Neural crest cell (in vitro differentiated cells): ENCODE results near the gene DDX31. TPM values are rescaled to one million over a fixed set of nuclear protein-coding genes. Genes with fewer than 3 reads are reported as not detected.
A peak's percentile ranks its signal among the peaks of the same experiment; 100 is the strongest.

Experiments used
- DNase-seq: peaks from one replicate; pipeline ENCODE4 v3.0.0; 2021; ENCODE audit warnings: low read depth, mixed read lengths, low spot score
- H3K27ac Mint-ChIP-seq: one replicate; pipeline ENCODE4 v1.8.0; 2021; ENCODE audit warnings: mild to moderate bottlenecking, mixed read lengths; ENCODE audit not compliant: unreplicated experiment
- H3K27me3 Mint-ChIP-seq: 2 replicates; pipeline ENCODE4 v1.8.0; 2021; ENCODE audit warnings: low read depth, mild to moderate bottlenecking, mixed read lengths
- H3K36me3 Mint-ChIP-seq: 2 replicates; pipeline ENCODE4 v1.8.0; 2021; ENCODE audit warnings: low read depth, mild to moderate bottlenecking, mixed read lengths
- H3K4me1 Mint-ChIP-seq: 2 replicates; pipeline ENCODE4 v1.8.0; 2021; ENCODE audit warnings: mixed read lengths
- H3K4me3 Mint-ChIP-seq: one replicate; pipeline ENCODE4 v1.8.0; 2021; ENCODE audit warnings: mild to moderate bottlenecking, mixed read lengths
- H3K9me3 Mint-ChIP-seq: 2 replicates; pipeline ENCODE4 v1.8.0; 2021; ENCODE audit warnings: mixed read lengths
- CTCF ChIP-seq: fragments of 200-600 bp; sonication (generic); conservative IDR thresholded peaks from 2 replicates; pipeline ENCODE4 v1.5.0; 2021; ENCODE audit warnings: antibody characterized with exemption, mild to moderate bottlenecking
- total RNA-seq: library from RNA; stranded (reverse); gene quantifications from 2 replicates; pipeline ENCODE4 v1.2.1, GENCODE V29; 2021

Gene DDX31
- total RNA-seq, 1 donor from 2014 or later = 20.9 TPM

DNA sequence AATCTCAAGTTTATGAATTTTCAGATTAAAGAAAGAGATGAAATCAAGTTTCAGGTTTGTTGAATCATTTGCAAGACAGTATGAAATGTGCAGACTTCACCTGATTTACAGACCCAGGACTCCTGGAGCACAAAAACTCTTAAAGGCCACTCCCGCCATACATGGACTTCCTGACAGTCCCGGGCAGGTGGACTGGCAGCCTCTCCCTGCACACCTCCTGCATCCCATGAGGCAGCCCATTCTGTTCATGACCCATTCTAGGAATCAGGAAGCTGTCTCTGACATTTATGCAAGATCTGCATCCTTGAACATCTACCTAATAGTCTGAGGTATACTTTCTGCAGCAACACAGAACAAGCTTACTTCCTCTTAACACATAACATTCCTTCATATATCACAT is 5.9 kb downstream of the DDX31 start:
- no peak for TF ChIP-seq CTCF
- no peak overlapping the region for H3K4me3 Mint-ChIP-seq
- H3K36me3 Mint-ChIP-seq = no peaks in the 10 kb centered on the region
- H3K9me3 Mint-ChIP-seq = no peaks in the 10 kb centered on the region
- DNase-seq = no peak
- H3K4me1 Mint-ChIP-seq = peaks cover 11% of the 10 kb centered on the region
- H3K27ac Mint-ChIP-seq = no peak overlapping the region
- H3K27me3 Mint-ChIP-seq = no peaks in the 10 kb centered on the region

DNA sequence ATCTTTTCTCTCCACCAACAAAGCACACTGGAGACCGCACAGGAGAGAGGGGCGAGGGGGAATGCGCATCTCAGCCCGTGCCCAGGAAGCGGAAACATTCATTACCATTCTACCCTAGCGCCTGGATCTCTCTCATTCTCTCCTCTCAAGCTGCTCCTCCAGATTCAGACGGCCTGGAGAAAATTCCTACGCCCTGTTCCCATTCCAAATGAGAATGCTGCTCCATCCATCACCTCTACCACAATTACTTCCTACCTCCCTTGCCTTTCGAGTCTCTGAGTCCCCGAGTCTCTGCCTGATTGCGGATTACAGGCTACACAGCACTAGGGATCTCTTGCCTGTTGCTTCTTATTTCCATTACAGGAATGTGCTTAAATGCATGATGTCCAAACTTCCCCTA is 6.7 kb downstream of the DDX31 start:
- no peaks in the 10 kb centered on the region for H3K36me3 Mint-ChIP-seq
- DNase-seq = no peak
- no peak overlapping the region for H3K27ac Mint-ChIP-seq
- no peak overlapping the region for H3K4me3 Mint-ChIP-seq
- H3K27me3 Mint-ChIP-seq = no peaks in the 10 kb centered on the region
- peaks cover 7% of the 10 kb centered on the region for H3K4me1 Mint-ChIP-seq
- no peak for TF ChIP-seq CTCF
- no peaks in the 10 kb centered on the region for H3K9me3 Mint-ChIP-seq

- no peaks in the 10 kb centered on the region for H3K36me3 Mint-ChIP-seq
- TF ChIP-seq CTCF = no peak
- no peak overlapping the region for H3K27ac Mint-ChIP-seq
- no peak overlapping the region for H3K4me3 Mint-ChIP-seq
- H3K27me3 Mint-ChIP-seq = no peaks in the 10 kb centered on the region
- H3K4me1 Mint-ChIP-seq = no peaks in the 10 kb centered on the region
- H3K9me3 Mint-ChIP-seq = no peaks in the 10 kb centered on the region
- DNase-seq = no peak
Measured at GRCh38 chr9:132662152-132662945, 7.4 kb downstream of the DDX31 start.

DNA sequence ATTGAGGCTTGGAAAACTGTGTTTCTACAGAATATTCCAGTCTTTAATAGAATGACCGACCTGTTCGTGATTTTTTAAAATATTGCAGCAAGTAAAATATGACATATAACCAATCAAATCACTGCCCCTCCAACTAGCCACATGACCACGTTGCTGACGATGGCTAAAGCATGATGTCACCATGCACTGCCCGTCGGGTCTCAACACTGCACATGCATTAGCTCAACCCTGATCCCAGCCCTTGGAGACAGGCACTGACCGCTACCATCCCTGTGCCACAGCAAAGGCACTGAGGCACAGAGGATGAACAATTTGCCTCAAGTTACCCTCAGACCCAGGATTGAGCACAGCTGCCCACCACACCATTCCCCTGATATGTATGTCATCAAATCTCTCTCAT is 13.5 kb downstream of the DDX31 start:
- Mint-ChIP-seq H3K9me3 (no peaks in the 10 kb centered on the region), H3K27ac (no peak overlapping the region), H3K4me3 (no peak overlapping the region), H3K27me3 (no peaks in the 10 kb centered on the region), H3K4me1 (no peaks in the 10 kb centered on the region), H3K36me3 (peaks cover 2% of the 10 kb centered on the region)
- no peak for TF ChIP-seq CTCF
- no peak for DNase-seq

- Mint-ChIP-seq H3K27ac (no peak overlapping the region), H3K27me3 (no peaks in the 10 kb centered on the region), H3K4me1 (no peaks in the 10 kb centered on the region), H3K36me3 (peaks cover 3% of the 10 kb centered on the region), H3K4me3 (no peak overlapping the region), H3K9me3 (no peaks in the 10 kb centered on the region)
- TF ChIP-seq CTCF = peak; percentile 67
- DNase-seq = peak; percentile 11
Measured at GRCh38 chr9:132651259-132651658, 18.5 kb downstream of the DDX31 start.
